HG03354 (cell line): ENCODE data around the gene PRDM4.

Source experiments
- ATAC-seq: cut with Tn5 transposase; IDR thresholded peaks from one replicate; pipeline ENCODE4 v1.9.1; 2021; ENCODE audit warnings: mild to moderate bottlenecking; ENCODE audit not compliant: unreplicated experiment, poor library complexity, severe bottlenecking

Gene PRDM4, protein sequence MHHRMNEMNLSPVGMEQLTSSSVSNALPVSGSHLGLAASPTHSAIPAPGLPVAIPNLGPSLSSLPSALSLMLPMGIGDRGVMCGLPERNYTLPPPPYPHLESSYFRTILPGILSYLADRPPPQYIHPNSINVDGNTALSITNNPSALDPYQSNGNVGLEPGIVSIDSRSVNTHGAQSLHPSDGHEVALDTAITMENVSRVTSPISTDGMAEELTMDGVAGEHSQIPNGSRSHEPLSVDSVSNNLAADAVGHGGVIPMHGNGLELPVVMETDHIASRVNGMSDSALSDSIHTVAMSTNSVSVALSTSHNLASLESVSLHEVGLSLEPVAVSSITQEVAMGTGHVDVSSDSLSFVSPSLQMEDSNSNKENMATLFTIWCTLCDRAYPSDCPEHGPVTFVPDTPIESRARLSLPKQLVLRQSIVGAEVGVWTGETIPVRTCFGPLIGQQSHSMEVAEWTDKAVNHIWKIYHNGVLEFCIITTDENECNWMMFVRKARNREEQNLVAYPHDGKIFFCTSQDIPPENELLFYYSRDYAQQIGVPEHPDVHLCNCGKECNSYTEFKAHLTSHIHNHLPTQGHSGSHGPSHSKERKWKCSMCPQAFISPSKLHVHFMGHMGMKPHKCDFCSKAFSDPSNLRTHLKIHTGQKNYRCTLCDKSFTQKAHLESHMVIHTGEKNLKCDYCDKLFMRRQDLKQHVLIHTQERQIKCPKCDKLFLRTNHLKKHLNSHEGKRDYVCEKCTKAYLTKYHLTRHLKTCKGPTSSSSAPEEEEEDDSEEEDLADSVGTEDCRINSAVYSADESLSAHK

GRCh38 chr12:107760809-107761501 lies at the start of gene PRDM4:
TSS of gene PRDM4 (minus strand) at chr12:107761137. CDS start at chr12:107760515, 622 bp downstream.
- ATAC-seq: peak; percentile 92

- no peak for ATAC-seq
Observed at GRCh38 chr12:107807471-107808150, 46.7 kb upstream of the PRDM4 start.

- ATAC-seq: no peak
Observed at GRCh38 chr12:107805488-107806180, 44.7 kb upstream of the PRDM4 start.

DNA sequence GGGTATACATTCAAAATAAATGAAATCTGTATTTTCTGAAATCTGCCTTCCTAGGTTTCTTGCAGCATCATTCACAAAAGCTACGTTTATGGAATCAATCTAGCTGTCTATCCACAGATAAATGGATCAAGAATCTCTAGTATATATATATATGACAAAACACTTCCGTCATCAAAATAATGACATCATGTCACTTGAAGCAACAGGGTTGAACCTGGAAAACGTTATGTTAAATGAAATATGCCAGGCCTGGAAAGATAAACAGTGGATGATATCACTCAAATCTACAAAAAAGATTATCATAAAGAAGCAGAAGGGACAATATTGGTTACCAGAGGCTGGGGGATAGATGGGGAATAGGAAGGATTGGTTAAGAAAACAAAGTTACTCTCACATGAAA lies 42.2 kb upstream of the PRDM4 start:
- ATAC-seq: no peak

DNA sequence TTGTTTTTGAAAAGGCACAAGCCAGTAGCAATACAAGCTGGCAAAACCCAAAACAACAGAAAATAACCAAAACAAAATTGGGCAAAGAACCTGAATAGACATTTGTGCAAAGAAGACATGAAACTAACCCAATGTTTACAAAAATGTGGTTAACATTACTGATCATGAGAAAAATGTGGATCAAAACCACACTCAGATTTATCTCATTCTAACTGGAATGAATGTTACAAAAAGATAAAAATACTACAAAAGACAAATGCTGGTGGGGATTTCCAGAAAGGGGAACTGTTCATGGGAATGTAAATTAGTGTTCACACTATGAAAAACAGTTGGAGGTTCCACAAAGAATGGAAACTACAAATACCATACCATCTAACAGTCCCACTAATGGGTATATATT lies 40.2 kb upstream of the PRDM4 start:
- ATAC-seq: no peak

DNA sequence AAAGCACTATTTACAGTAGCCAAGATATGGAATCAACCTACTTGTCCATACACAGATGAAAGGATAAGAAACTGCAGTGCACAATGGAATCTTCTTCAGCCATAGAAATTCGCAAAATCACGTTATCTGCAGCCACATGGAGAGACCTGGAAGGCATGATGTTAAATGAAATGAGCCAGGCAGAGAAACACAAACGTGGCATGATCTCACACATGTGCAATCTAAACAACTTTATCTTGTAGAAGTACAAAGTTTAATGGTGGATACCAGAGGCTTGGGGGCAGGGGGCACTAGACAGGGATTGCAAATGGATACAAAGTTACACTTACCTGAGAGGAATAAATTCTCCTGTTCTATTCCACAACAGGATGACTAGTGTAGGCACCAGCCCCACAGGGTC lies 37.6 kb upstream of the PRDM4 start:
- no peak for ATAC-seq

DNA sequence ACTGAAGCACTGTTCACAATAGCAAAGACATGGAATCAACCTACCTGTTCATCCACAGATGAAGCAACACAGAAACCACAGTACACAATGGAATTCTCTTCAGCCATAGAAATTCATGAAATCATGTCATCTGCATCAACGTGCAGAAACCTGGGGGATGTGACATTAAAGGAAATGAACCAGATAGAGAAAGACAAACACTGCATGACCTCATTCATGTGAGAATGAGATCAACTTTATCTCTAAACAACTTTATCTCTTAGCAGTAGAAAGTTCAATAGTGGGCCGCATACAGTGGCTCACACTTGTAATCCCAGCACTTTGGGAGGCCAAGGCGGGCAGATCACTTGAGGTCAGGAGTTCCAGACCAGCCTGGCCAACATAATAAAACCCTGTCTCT lies 33.5 kb upstream of the PRDM4 start:
- ATAC-seq: no peak

GRCh38 chr12:107791465-107792089 lies 30.6 kb upstream of the PRDM4 start:
- no peak for ATAC-seq

GRCh38 chr12:107788690-107789458 lies 27.9 kb upstream of the PRDM4 start:
- no peak for ATAC-seq

GRCh38 chr12:107788281-107788680 lies 27.3 kb upstream of the PRDM4 start:
- no peak for ATAC-seq

DNA sequence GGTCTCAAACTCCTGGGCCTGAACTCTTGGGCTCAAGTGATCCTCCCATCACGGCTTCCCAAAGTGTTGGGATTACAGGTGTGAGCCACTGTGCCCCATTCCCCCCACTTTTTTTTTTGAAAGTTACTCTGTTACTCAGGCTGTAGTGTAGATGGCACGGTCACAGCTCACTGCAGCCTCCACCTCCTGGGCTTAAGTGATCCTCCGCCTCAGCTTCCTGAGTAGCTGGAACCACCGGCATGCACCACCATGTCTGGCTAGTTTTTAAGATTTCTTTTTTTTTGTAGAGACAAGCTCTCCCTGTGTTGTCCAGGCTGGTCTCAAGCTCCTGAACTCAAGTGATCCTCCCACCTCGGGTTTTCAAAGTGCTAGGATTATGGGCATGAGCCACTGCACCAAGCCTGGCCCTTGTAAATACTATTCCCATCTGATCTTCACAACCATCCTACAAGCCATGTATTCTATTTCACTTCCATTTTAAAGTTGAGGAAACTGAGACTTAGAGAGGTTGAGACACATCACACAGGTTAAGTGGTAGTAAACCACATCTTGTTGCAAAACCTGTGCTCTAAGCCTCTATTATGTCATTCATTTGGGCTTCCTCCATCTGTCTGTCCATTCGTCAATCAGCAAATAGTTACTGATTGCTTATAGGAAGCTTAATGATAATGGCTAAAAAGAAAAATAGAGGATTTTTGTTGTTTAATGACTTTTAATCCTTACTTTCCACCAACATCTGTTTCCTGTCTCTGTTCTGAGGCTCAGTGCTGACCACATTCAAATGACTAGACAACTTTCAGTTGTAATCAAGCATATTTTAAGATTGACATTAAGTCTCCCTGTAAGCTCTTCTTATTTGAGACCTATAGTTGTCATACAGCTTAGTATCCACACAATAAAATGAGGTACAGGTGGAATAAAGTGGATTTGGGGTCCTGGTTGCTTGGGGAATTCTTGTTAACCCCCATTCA lies 22.8 kb upstream of the PRDM4 start:
- ATAC-seq: peak; percentile 67

DNA sequence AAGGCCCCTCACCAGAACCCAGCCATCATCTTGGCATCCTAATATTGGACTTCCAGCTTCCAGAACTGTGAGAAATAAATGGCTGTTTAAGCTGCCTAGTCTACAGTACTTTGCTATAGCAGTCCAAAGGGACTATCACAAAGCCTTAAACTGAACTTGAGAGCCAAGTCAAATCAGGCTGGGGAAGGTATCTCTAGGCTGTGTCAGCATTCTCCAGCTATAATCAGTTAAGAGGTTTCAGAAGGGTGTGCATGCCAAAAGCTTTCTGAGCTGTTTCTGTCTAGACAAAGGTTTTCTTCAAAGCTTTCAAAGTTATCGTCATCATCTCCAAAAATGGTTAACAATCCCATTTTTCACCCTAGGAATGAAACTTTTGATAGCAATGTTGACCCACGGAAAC lies 21.1 kb upstream of the PRDM4 start:
- ATAC-seq: no peak

DNA sequence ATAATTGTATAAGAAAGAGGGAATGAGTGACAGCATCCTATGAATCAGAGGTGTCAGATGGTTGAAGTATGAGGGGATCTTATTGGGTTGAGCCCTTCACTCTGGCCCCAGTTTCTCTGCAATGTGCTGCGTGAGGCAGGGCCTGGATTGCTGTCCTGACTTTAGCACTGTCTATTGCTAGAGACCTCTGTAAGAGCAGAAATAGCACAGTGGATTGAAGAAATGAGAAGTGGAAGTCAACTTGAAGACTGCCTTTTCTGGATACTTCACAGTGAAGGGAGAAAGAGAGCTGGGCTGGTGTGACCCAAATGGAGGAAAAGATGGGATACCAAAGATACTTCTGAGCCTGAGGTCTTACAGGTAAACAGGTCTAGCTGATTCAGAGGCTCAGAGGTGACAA lies 19.4 kb upstream of the PRDM4 start:
- ATAC-seq: no peak

GRCh38 chr12:107779077-107779831 lies 18.3 kb upstream of the PRDM4 start:
- ATAC-seq: peak; percentile 66

DNA sequence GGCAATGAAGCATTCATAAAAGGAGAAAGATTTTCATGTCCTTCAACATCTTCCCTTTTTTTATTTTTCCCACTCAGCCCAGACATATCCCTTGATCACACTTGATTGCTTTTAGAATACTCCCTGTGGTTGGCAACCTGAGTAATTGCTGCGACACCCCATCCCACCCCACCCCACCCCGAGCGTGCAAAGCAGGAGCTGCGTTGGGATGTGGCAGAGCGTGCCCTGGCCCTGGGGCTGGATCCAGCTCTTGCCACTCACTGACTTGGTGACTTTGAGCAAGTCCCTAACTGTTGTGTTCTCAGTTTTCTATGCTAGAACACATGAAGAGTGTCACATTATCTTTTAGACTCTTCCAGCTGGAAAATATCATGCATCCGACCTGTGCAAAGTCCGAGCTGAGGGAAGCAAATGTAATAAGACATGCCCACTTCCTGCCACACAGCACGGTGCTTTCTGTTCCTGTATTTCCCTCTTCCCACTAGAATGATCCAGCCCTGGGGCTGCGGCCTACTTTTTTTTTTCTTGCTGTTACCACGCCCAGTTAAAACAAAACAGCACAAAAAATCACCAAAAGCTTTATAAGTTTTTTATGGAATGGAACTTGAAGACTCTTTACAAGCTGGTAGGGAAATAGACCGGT lies 17.6 kb upstream of the PRDM4 start:
- ATAC-seq: no peak

- no peak for ATAC-seq
Observed at GRCh38 chr12:107776171-107776570, 15.2 kb upstream of the PRDM4 start.
